ENCODE measurements around the gene CAMK1D. TPM values are rescaled to one million over a fixed set of nuclear protein-coding genes. Genes with fewer than 3 reads are reported as not detected.
"Not testable (repeated sequence)": the region's sequence is repeated elsewhere in the genome, so short reads cannot be mapped to it uniquely, and the experiment has no call there.

Gene CAMK1D
- total and polyA plus RNA-seq, 9 donors, result 1.8 to 11.7 (median 5.5) TPM

DNA sequence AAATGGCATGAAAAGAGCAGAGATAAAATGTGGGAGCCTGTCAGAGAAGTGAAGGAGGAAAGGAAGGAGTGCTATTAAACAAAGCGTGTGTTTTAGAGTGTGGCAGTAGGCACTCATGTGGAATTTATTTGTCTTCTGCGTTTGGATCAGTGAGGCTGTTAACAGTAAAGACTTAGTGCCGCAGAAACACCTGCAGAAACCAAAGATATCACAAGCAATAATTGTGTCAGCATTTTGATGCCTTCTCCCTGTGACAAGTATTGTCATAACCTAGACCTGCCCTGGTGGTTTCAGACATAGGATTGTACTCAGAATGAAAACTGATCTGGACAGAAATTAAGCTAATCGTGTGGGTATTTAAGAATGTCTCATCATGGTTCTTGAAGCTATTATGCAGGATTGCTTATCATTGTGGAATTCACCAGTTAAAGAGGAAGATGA is 191.0 kb downstream of the CAMK1D start:
- no peak for DNase-seq
- Histone ChIP-seq H3K9me3 (no peaks in the 10 kb centered on the region), H3K4me3 (no peak overlapping the region), H3K27ac (no peak overlapping the region), H3K36me3 (no peaks in the 10 kb centered on the region), H3K4me1 (ENCODE audit: insufficient read depth) (no peaks in the 10 kb centered on the region), H3K27me3 (no peaks in the 10 kb centered on the region)
- 62 to 77% (median 72%) methylated on average over 4 of the region's 4 CpGs for WGBS, 3 donors
- intact Hi-C loops (cut with DNase I), result no loop called here
- TF ChIP-seq POLR2A (IDR thresholded peaks at IDR 0.05), result no peak
- no peak for TF ChIP-seq CTCF (IDR thresholded peaks at IDR 0.05)
- no peak for TF ChIP-seq EP300 (IDR thresholded peaks at IDR 0.05)

DNA sequence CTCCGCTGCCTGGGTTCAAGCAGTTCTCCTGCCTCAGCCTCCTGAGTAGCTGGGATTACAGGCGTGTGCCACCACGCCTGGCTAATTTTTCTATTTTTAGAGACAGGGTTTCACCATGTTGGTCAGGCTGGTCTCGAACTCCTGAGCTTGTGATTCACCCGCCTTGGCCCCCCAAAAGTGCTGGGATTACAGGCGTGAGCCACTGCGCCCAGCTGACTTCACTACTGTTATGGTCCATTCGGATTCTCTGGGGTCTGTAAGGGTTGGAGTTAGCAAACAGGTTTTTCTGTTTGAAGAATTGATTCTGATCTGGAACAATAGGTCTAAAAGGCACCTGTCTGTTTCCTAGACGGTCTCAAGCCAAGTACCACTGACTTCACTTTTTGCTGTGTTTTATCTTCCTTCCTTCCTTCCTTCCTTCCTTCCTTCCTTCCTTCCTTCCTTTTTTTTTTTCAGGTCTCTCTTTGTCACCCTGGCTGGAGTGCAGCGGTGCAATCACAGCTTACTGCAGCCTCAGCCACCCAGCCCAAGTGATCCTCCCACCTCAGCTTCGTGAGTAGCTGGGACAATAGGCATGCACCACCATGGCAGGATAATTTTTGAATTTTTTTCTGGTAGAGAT is 192.2 kb downstream of the CAMK1D start:
- no peak for TF ChIP-seq POLR2A (IDR thresholded peaks at IDR 0.05)
- TF ChIP-seq CTCF (IDR thresholded peaks at IDR 0.05), result no peak
- no peak for TF ChIP-seq EP300 (IDR thresholded peaks at IDR 0.05)
- no peaks in the 10 kb centered on the region for H3K27me3 ChIP-seq
- H3K4me3 ChIP-seq, result no peak overlapping the region
- DNase-seq, result no peak
- no peak overlapping the region for H3K27ac ChIP-seq
- no peaks in the 10 kb centered on the region for H3K4me1 ChIP-seq (ENCODE audit: insufficient read depth)
- no peaks in the 10 kb centered on the region for H3K9me3 ChIP-seq
- H3K36me3 ChIP-seq, result no peaks in the 10 kb centered on the region
- WGBS, 3 donors, result 87 to 95% (median 90%) methylated on average over 11 of the region's 11 CpGs
- intact Hi-C loops (cut with DNase I), result no loop called here

- 80 to 88% (median 88%) methylated on average over 6 of the region's 6 CpGs for WGBS, 3 donors
- Histone ChIP-seq H3K4me1 (ENCODE audit: insufficient read depth) (no peaks in the 10 kb centered on the region), H3K27me3 (no peaks in the 10 kb centered on the region), H3K9me3 (no peaks in the 10 kb centered on the region), H3K36me3 (no peaks in the 10 kb centered on the region), H3K27ac (no peak overlapping the region), H3K4me3 (no peak overlapping the region)
- no peak for DNase-seq
- intact Hi-C loops (cut with DNase I), result no loop called here
- no peak for TF ChIP-seq POLR2A (IDR thresholded peaks at IDR 0.05)
- TF ChIP-seq CTCF (IDR thresholded peaks at IDR 0.05), result no peak
- TF ChIP-seq EP300 (IDR thresholded peaks at IDR 0.05), result no peak
Measured at GRCh38 chr10:12542133-12542670, 192.9 kb downstream of the CAMK1D start.

DNA sequence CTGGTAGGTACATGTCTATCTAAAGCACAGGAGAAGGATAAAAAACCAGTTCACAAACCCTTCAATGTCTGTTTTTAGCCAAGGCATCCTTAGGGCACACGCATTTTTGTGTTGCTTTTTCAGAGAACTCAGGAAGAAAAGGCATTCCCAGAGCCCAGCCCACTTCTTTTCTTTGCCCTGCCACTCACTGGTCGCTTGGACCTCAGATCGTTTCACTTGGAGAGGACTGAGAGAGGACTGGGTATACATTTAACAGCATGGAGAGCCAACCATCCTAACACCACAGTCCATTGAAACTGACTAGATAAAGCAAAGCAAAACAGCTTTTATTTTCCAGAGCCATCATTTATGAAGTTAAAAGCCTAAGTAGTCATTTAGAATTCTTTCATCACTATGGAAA is 194.2 kb downstream of the CAMK1D start:
- intact Hi-C loops (cut with DNase I), result no loop called here
- no peaks in the 10 kb centered on the region for H3K27me3 ChIP-seq
- H3K4me1 ChIP-seq (ENCODE audit: insufficient read depth), result no peaks in the 10 kb centered on the region
- no peak overlapping the region for H3K4me3 ChIP-seq
- TF ChIP-seq CTCF (IDR thresholded peaks at IDR 0.05) (no peak), EP300 (IDR thresholded peaks at IDR 0.05) (no peak)
- WGBS, 3 donors, result 85 to 93% (median 90%) methylated on average over 3 of the region's 3 CpGs
- no peak overlapping the region for H3K27ac ChIP-seq
- DNase-seq, result no peak
- no peaks in the 10 kb centered on the region for H3K36me3 ChIP-seq
- H3K9me3 ChIP-seq, result no peaks in the 10 kb centered on the region

- intact Hi-C loops (cut with DNase I); H3K4me1 ChIP-seq (ENCODE audit: insufficient read depth); H3K4me3 ChIP-seq; H3K9me3 ChIP-seq; DNase-seq; H3K27ac ChIP-seq; H3K36me3 ChIP-seq; H3K27me3 ChIP-seq: not testable (repeated sequence)
- WGBS, 3 donors, result 96 to 97% (median 97%) methylated on average over 10 of the region's 10 CpGs
Measured at GRCh38 chr10:12546160-12546802, 196.9 kb downstream of the CAMK1D start.
